H1 (cell line): ENCODE data around the gene SPIRE2. TPM values are rescaled to one million over a fixed set of nuclear protein-coding genes. Genes with fewer than 3 reads are reported as not detected.

ENCODE experiments used
- CTCF ChIA-PET: fragments of 300-600 bp; sonication (Branson Sonifier 250); formaldehyde crosslinking; loops from one replicate; lab custom pipeline; 2021; ENCODE audit not compliant: partially characterized antibody; lab: Charles Lee
- POLR2A ChIA-PET: fragments of 300-600 bp; sonication (Branson Sonifier 250); formaldehyde crosslinking; loops from one replicate; lab custom pipeline; 2021; ENCODE audit warnings: inconsistent platforms; ENCODE audit not compliant: partially characterized antibody; lab: Charles Lee
- DNase-seq, 2 experiments: peaks; one replicate each; pipeline versions ENCODE4 v3.0.0 to v3.0.0-alpha.2; 2010 to 2022; ENCODE audit warnings: low spot score in 2 of 2, low read depth in 1 of 2, mixed read lengths in 1 of 2
- FAIRE-seq: peaks from 2 replicates; lab custom pipeline; 2011; peaks lifted over from hg19 to GRCh38; lab: Jason Lieb, UNC
- H2AFZ ChIP-seq: 2 replicates; pipeline ENCODE4 v1.8.1; 2012; ENCODE audit warnings: low read length, inconsistent platforms
- H2AK5ac ChIP-seq: 2 replicates; pipeline ENCODE4 v1.6.1; 2013; ENCODE audit warnings: low read depth, low read length
- H2BK120ac ChIP-seq: replicated peaks from 2 replicates; pipeline ENCODE3; 2013; ENCODE audit warnings: low read depth, low read length, inconsistent platforms
- H2BK12ac ChIP-seq: 2 replicates; pipeline ENCODE4 v1.6.1; 2013; ENCODE audit warnings: low read depth, low read length
- H2BK15ac ChIP-seq: 2 replicates; pipeline ENCODE4 v1.6.1; 2013; ENCODE audit warnings: low read length
- H2BK20ac ChIP-seq: 2 replicates; pipeline ENCODE4 v1.6.1; 2013; ENCODE audit warnings: low read length
- H2BK5ac ChIP-seq: 2 replicates; pipeline ENCODE4 v1.6.1; 2013; ENCODE audit warnings: low read depth, low read length
- H3K14ac ChIP-seq: 2 replicates; pipeline ENCODE4 v1.6.1; 2013; ENCODE audit warnings: inconsistent platforms; ENCODE audit not compliant: insufficient read length
- H3K18ac ChIP-seq: 2 replicates; pipeline ENCODE4 v1.6.1; 2013; ENCODE audit warnings: low read length; ENCODE audit errors: extremely low read depth
- H3K23ac ChIP-seq: 2 replicates; pipeline ENCODE4 v1.6.1; 2013; ENCODE audit warnings: inconsistent platforms; ENCODE audit not compliant: insufficient read length
- H3K23me2 ChIP-seq: 2 replicates; pipeline ENCODE4 v1.6.1; 2013; ENCODE audit warnings: low read depth, low read length
- H3K27ac ChIP-seq: 2 replicates; pipeline ENCODE4 v1.6.1; 2011; ENCODE audit warnings: low read depth, low read length, inconsistent platforms
- H3K27me3 ChIP-seq, 4 experiments: replicated peaks in 1 of 4; 1 replicate in 1 of 4; 2 replicates in 3 of 4; pipeline versions ENCODE4 v1.6.1 to v1.8.1; 2011 to 2013; ENCODE audit warnings: low read length in 3 of 4, mild to moderate bottlenecking in 3 of 4, inconsistent platforms in 2 of 4, mixed read lengths in 2 of 4, moderate library complexity in 1 of 4; ENCODE audit not compliant: control insufficient read depth in 3 of 4, insufficient read depth in 3 of 4; ENCODE audit errors: extremely low read depth in 1 of 4
- H3K36me3 ChIP-seq, 4 experiments: 2 replicates each; pipeline versions ENCODE4 v1.6.1 to v1.8.1; 2011 to 2013; ENCODE audit warnings: mild to moderate bottlenecking in 4 of 4, low read length in 3 of 4, moderate library complexity in 2 of 4, control low read depth in 1 of 4, inconsistent platforms in 1 of 4; ENCODE audit not compliant: insufficient read depth in 4 of 4, control insufficient read depth in 2 of 4
- H3K4ac ChIP-seq: replicated peaks from 2 replicates; pipeline ENCODE3; 2013; ENCODE audit warnings: low read length, low read depth, mixed read lengths, inconsistent platforms; ENCODE audit not compliant: insufficient read length
- H3K4me1 ChIP-seq, 4 experiments: replicated peaks in 1 of 4; 1 replicate in 1 of 4; 2 replicates in 3 of 4; pipeline versions ENCODE4 v1.6.1 to v1.8.1; 2011 to 2013; ENCODE audit warnings: low read length in 3 of 4, inconsistent platforms in 2 of 4, mixed read lengths in 1 of 4; ENCODE audit not compliant: insufficient read depth in 4 of 4, control insufficient read depth in 3 of 4
- H3K4me2 ChIP-seq, 2 experiments: 2 replicates each; pipeline versions ENCODE4 v1.6.1 to v1.8.1; 2011 to 2013; ENCODE audit warnings: low read depth in 2 of 2, low read length in 2 of 2, control low read depth in 1 of 2, inconsistent platforms in 1 of 2, mild to moderate bottlenecking in 1 of 2; ENCODE audit not compliant: insufficient read depth in 1 of 2
- H3K4me3 ChIP-seq, 4 experiments: fragments of 200-600, 300-600 bp in 1 of 4; sonication (generic), shearing (Covaris generic), sonication (Bioruptor Twin) in 1 of 4; 2 replicates each; pipeline versions ENCODE4 v1.5.1 to v1.8.1; 2011 to 2016; ENCODE audit warnings: low read length in 4 of 4, low read depth in 3 of 4, control low read depth in 2 of 4, inconsistent platforms in 2 of 4, mild to moderate bottlenecking in 2 of 4, mixed read lengths in 1 of 4, moderate library complexity in 1 of 4; ENCODE audit not compliant: insufficient read depth in 2 of 4; ENCODE audit errors: extremely low read depth in 1 of 4
- H3K56ac ChIP-seq: replicated peaks from 2 replicates; pipeline ENCODE3; 2013; ENCODE audit warnings: low read depth, mild to moderate bottlenecking, mixed read lengths, low read length, inconsistent platforms; ENCODE audit not compliant: insufficient read length
- H3K79me1 ChIP-seq: 2 replicates; pipeline ENCODE4 v1.6.1; 2013; ENCODE audit warnings: low read depth, low read length, control low read depth
- H3K79me2 ChIP-seq, 2 experiments: 2 replicates each; pipeline versions ENCODE4 v1.6.1 to v1.8.1; 2012 to 2013; ENCODE audit warnings: low read length in 2 of 2, mild to moderate bottlenecking in 2 of 2, inconsistent platforms in 1 of 2; ENCODE audit not compliant: insufficient read depth in 2 of 2, control insufficient read depth in 1 of 2
- H3K9ac ChIP-seq, 4 experiments: replicated peaks in 1 of 4; 1 replicate in 1 of 4; 2 replicates in 3 of 4; pipeline versions ENCODE4 v1.6.1 to v1.8.1; 2011 to 2013; ENCODE audit warnings: low read depth in 3 of 4, low read length in 3 of 4, control low read depth in 2 of 4, mild to moderate bottlenecking in 2 of 4, moderate library complexity in 2 of 4, inconsistent platforms in 1 of 4; ENCODE audit errors: extremely low read depth in 1 of 4
- H3K9me3 ChIP-seq, 2 experiments: 2 replicates each; pipeline versions ENCODE4 v1.6.1 to v1.8.1; 2012 to 2013; ENCODE audit warnings: mild to moderate bottlenecking in 2 of 2, moderate library complexity in 2 of 2, control low read depth in 1 of 2, inconsistent platforms in 1 of 2, low read depth in 1 of 2, low read length in 1 of 2, mixed read lengths in 1 of 2; ENCODE audit not compliant: insufficient read depth in 2 of 2
- H4K20me1 ChIP-seq, 2 experiments: replicated peaks in 1 of 2; 2 replicates each; pipeline versions ENCODE3 to v1.8.1; 2011 to 2013; ENCODE audit warnings: inconsistent platforms in 2 of 2, low read length in 2 of 2, mild to moderate bottlenecking in 1 of 2; ENCODE audit not compliant: insufficient read depth in 2 of 2, control insufficient read depth in 1 of 2
- H4K5ac ChIP-seq: 2 replicates; pipeline ENCODE4 v1.6.1; 2013; ENCODE audit warnings: low read length, low read depth, mixed read lengths, inconsistent platforms; ENCODE audit not compliant: insufficient read length
- H4K8ac ChIP-seq: 2 replicates; pipeline ENCODE4 v1.8.0; 2013; ENCODE audit warnings: mild to moderate bottlenecking, moderate library complexity, low read length, inconsistent platforms; ENCODE audit not compliant: insufficient read depth; ENCODE audit errors: extremely low read depth
- H4K91ac ChIP-seq: replicated peaks from 2 replicates; pipeline ENCODE3; 2013; ENCODE audit warnings: low read length, mixed read lengths, inconsistent platforms; ENCODE audit not compliant: insufficient read length
- BRCA1 ChIP-seq: IDR thresholded peaks from 2 replicates; pipeline ENCODE4 v1.6.1; 2012; ENCODE audit warnings: low read depth, low read length, improper control_type of control experiment
- EZH2 ChIP-seq: fragments of 200-600 bp; sonication (generic); IDR thresholded peaks from 2 replicates; pipeline ENCODE4 v1.7.1; 2012; ENCODE audit warnings: low read depth, mild to moderate bottlenecking, moderate library complexity, low read length, inconsistent platforms; ENCODE audit not compliant: severe bottlenecking
- HDAC2 ChIP-seq, 2 experiments: fragments of 300-600 bp in 1 of 2; sonication (generic) in 1 of 2; IDR thresholded peaks; 2 replicates each; pipeline ENCODE4 v1.6.1; 2011 to 2012; ENCODE audit warnings: low read depth in 2 of 2, low read length in 2 of 2, mild to moderate bottlenecking in 2 of 2, moderate library complexity in 2 of 2, borderline replicate concordance in 1 of 2, inconsistent platforms in 1 of 2
- KDM5A ChIP-seq: fragments of 200-600 bp; IDR thresholded peaks from 2 replicates; pipeline ENCODE4 v1.7.1; 2012; ENCODE audit warnings: mild to moderate bottlenecking, low read length, inconsistent platforms, mixed read lengths
- MAFK ChIP-seq: IDR thresholded peaks from 2 replicates; pipeline ENCODE4 v1.6.1; 2012; ENCODE audit warnings: low read depth, mild to moderate bottlenecking, improper control_type of control experiment, low read length
- NANOG ChIP-seq: IDR thresholded peaks from 2 replicates; pipeline ENCODE4 v1.6.1; 2011; ENCODE audit warnings: low read length, low read depth, mild to moderate bottlenecking, inconsistent platforms; ENCODE audit not compliant: insufficient read depth, poor library complexity, severe bottlenecking
- RXRA ChIP-seq: IDR thresholded peaks from 2 replicates; pipeline ENCODE4 v1.6.1; 2011; ENCODE audit warnings: low read depth, mild to moderate bottlenecking, low read length, moderate library complexity; ENCODE audit not compliant: insufficient read depth
- SIN3A ChIP-seq, 2 experiments: IDR thresholded peaks in 1 of 2; conservative IDR thresholded peaks in 1 of 2; 2 replicates each; pipeline ENCODE4 v1.6.1; 2011 to 2012; ENCODE audit warnings: low read length in 2 of 2, improper control_type of control experiment in 1 of 2, low read depth in 1 of 2, mild to moderate bottlenecking in 1 of 2
- SIRT6 ChIP-seq: IDR thresholded peaks from one replicate; pipeline ENCODE4 v1.7.1; 2012; ENCODE audit warnings: low read length, inconsistent platforms
- TEAD4 ChIP-seq: IDR thresholded peaks from 2 replicates; pipeline ENCODE4 v1.6.1; 2012; ENCODE audit warnings: low read depth, low read length, inconsistent platforms, mixed read lengths
- USF2 ChIP-seq: IDR thresholded peaks from 2 replicates; pipeline ENCODE4 v1.6.1; 2011; ENCODE audit warnings: low read length, improper control_type of control experiment
- WGBS, 2 experiments: shearing (Covaris generic) in 1 of 2; methylation state at CpG; one replicate each; pipeline versions ENCODE4 v1.1.6 to v1.1.7; 2013 to 2015; ENCODE audit warnings: low lambda C conversion rate in 2 of 2, mixed read lengths in 2 of 2, inconsistent platforms in 1 of 2, low coverage in 1 of 2, missing lambda C conversion rate in 1 of 2; ENCODE audit not compliant: insufficient replicate concordance in 2 of 2, insufficient coverage in 1 of 2, insufficient read length in 1 of 2; ENCODE audit errors: extremely low coverage in 1 of 2, missing lambda C conversion rate in 1 of 2; 5-methylcytosine and 5-hydroxymethylcytosine counted together
- polyA plus RNA-seq, 7 experiments: library from polyadenylated mRNA; depleted of rRNA in 3 of 7; stranded (reverse) in 5 of 7; unstranded in 2 of 7; fragments of >200 nt in 5 of 7; fragments of 200-250 nt in 2 of 7; gene quantifications; 1 replicate in 5 of 7; 2 replicates in 1 of 7; 4 replicates in 1 of 7; pipeline versions ENCODE4 v1.2.1 to v1.2.3, GENCODE V29; 2011 to 2013; ENCODE audit warnings: missing spikeins in 2 of 7, mixed read lengths in 2 of 7
- total RNA-seq: library from RNA; stranded (reverse); fragmentation: NEBNext Ultra II Directional; extraction: Animal tissue kit (Norgen Biotek cat#: 25700); gene quantifications from 2 replicates; pipeline ENCODE4 v1.2.1, GENCODE V29; 2021

SPIRE2 gene
- total and polyA plus RNA-seq, 2 of the 8 experiments (the other 6 are each of a cell fraction or from before 2014, with no cell fraction given): 7.4 to 15.4 TPM

- no peak overlapping the region for H3K4me3 ChIP-seq
- H2AFZ ChIP-seq: no peak overlapping the region
- H3K23ac ChIP-seq: no peak overlapping the region
- H2BK12ac ChIP-seq: no peak overlapping the region
- FAIRE-seq: no peak
- no peaks in the 10 kb centered on the region; a peak in 1 of 8 replicates for H3K36me3 ChIP-seq
- POLR2A ChIA-PET: no interaction called here
- no peaks in the 10 kb centered on the region for H3K27me3 ChIP-seq
- H2AK5ac ChIP-seq: no peak overlapping the region
- H3K27ac ChIP-seq: no peak overlapping the region
- CTCF ChIA-PET: interaction anchor here (0.6 kb wide), 1 partner anchor 310 kb away, joined by 3 read pairs; no protein-coding TSS in a partner anchor
- peaks cover 2% of the 10 kb centered on the region; the same call in 1 of the 2 replicates for H3K23me2 ChIP-seq
- H4K5ac ChIP-seq: no peak overlapping the region
- no peak overlapping the region for H3K14ac ChIP-seq
- no peaks in the 10 kb centered on the region for H4K20me1 ChIP-seq
- no peak overlapping the region for H2BK20ac ChIP-seq
- peaks cover 0 to 2% (median under 1%) of the 10 kb centered on the region in 4 experiments; a peak in 3 of 7 replicates for H3K4me1 ChIP-seq
- no peak overlapping the region for H3K4me2 ChIP-seq
- no peak overlapping the region for H4K8ac ChIP-seq
- no peak overlapping the region for H2BK120ac ChIP-seq
- peaks cover 4 to 8% of the 10 kb centered on the region in 2 experiments; a peak in 3 of 4 replicates for H3K9me3 ChIP-seq
- H2BK5ac ChIP-seq: no peak overlapping the region
- no peak for DNase-seq
- H3K18ac ChIP-seq: no peak overlapping the region
- H3K79me1 ChIP-seq: no peaks in the 10 kb centered on the region; the same call in 1 of the 2 replicates
- no peak overlapping the region for H3K4ac ChIP-seq
- H3K79me2 ChIP-seq: no peaks in the 10 kb centered on the region
- no peak overlapping the region for H4K91ac ChIP-seq
- WGBS, 2 experiments: 92% methylated on average over 5 of the region's 5 CpGs; no CpG with 5 or more reads in 1 of the 2 experiments
- no peak overlapping the region for H3K9ac ChIP-seq
- no peak overlapping the region for H3K56ac ChIP-seq
- TF ChIP-seq USF2 (no peak), SIN3A (conservative IDR thresholded peaks at IDR 0.05 in 1 of 2, IDR thresholded peaks at IDR 0.05 in 1 of 2; ENCODE audit: low read depth in 1 of 2, low read length in 2 of 2) (no peak), NANOG (no peak), EZH2 (no peak), KDM5A (no peak), RXRA (no peak), TEAD4 (no peak), BRCA1 (no peak), SIRT6 (no peak), HDAC2 (IDR thresholded peaks at IDR 0.05; ENCODE audit: borderline replicate concordance in 1 of 2, low read depth in 2 of 2, low read length in 2 of 2) (no peak), MAFK (no peak)
- TF ChIP-seq, all 59 proteins: peak for 0
- no peak overlapping the region for H2BK15ac ChIP-seq
Measured at GRCh38 chr16:89867918-89868317, 39.6 kb downstream of the SPIRE2 start.
